AG09319 (cell line): ENCODE results near the gene CLP1.

Experiments used
- DNase-seq: peaks from one replicate; pipeline ENCODE4 v3.0.0-alpha.2; 2010; ENCODE audit warnings: low read depth; ENCODE audit errors: extremely low read depth
- TF ChIP-seq, protein P1 (sequence below): IDR thresholded peaks from 2 replicates; pipeline ENCODE4 v1.5.1; 2011; ENCODE audit warnings: low read depth, mild to moderate bottlenecking, inconsistent platforms, low read length, moderate library complexity

The CLP1 gene

DNA sequence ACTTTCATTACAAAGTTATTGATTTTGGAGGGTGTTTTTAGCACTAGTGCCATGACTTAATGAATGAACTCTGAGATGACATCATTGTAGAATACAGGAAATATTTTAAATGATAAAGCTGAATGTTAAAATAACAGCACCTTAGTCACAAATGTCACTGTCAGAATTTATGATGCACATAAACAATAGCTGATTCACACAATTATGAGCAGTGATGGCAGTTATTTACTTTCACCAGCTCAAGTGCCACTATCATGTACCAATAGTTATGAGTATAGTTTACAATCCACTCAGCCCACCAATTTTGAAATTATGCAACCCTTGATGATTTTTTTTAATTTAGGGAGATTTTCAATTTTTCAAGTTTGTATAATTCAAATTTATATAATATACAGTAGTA, 37.1 kb upstream of the CLP1 start:
- TF ChIP-seq, protein P1, sequence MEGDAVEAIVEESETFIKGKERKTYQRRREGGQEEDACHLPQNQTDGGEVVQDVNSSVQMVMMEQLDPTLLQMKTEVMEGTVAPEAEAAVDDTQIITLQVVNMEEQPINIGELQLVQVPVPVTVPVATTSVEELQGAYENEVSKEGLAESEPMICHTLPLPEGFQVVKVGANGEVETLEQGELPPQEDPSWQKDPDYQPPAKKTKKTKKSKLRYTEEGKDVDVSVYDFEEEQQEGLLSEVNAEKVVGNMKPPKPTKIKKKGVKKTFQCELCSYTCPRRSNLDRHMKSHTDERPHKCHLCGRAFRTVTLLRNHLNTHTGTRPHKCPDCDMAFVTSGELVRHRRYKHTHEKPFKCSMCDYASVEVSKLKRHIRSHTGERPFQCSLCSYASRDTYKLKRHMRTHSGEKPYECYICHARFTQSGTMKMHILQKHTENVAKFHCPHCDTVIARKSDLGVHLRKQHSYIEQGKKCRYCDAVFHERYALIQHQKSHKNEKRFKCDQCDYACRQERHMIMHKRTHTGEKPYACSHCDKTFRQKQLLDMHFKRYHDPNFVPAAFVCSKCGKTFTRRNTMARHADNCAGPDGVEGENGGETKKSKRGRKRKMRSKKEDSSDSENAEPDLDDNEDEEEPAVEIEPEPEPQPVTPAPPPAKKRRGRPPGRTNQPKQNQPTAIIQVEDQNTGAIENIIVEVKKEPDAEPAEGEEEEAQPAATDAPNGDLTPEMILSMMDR = no peak
- no peak for DNase-seq

GRCh38 chr11:57622263-57622662, 35.3 kb upstream of the CLP1 start:
- TF ChIP-seq, protein P1 = no peak
- DNase-seq = no peak

GRCh38 chr11:57624864-57625263, 32.7 kb upstream of the CLP1 start:
- TF ChIP-seq, protein P1 = no peak
- no peak for DNase-seq

- TF ChIP-seq, protein P1 = no peak
- DNase-seq = no peak
Measured at GRCh38 chr11:57626895-57627294, 30.7 kb upstream of the CLP1 start.

GRCh38 chr11:57630171-57630570, 27.4 kb upstream of the CLP1 start:
- no peak for DNase-seq
- TF ChIP-seq, protein P1 = no peak

GRCh38 chr11:57632116-57632515, 25.4 kb upstream of the CLP1 start:
- TF ChIP-seq, protein P1 = no peak
- no peak for DNase-seq

DNA sequence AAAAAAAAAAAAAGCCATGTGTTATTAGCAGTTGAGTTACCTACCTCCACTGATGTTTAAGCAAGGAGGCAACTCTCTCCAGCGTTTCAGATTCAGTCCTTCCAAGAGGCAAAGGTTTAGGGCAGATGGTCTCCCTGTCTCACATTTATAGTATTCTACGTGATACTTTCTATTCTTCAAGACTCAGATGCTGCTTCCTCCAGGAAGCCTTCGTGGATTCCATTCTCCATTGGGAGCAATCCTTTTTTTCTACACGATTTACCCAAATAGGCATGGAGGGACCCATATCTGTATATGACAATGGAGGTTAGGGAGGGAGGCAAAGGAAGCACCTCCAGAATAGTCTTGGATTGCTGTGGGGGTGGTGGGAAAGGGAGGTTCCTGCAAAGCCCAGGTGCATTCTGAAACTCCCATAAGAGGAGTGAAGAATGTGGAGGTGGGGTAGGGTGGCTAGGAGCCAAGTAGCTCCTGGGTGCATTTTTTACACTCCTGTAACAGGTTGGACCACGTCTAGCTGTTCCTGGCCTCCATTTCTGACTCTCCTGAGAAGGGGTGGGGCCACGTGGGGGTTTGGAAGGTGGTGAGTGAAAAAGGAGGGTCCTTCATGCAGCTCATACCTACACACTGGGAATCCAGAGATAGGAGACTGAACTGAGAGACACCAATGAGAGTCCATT, 24.0 kb upstream of the CLP1 start:
- TF ChIP-seq, protein P1 = no peak
- DNase-seq = no peak
